GM23338 (cell line): ENCODE results near the gene PARVB. TPM values are rescaled to one million over a fixed set of nuclear protein-coding genes. Genes with fewer than 3 reads are reported as not detected.

ENCODE experiments used
- ATAC-seq: fragments of 200-7000 bp; cut with Tn5 transposase; 3 replicates; pipeline ENCODE4 v1.9.1; 2020
- DNase-seq: peaks from one replicate; pipeline ENCODE4 v3.0.0-alpha.2; 2015; ENCODE audit warnings: low spot score
- H2AFZ ChIP-seq: fragments of 200-600 bp; sonication (generic); 2 replicates; pipeline ENCODE4 v1.8.0; 2016; ENCODE audit warnings: antibody characterized with exemption, mild to moderate bottlenecking, moderate library complexity
- H3F3A ChIP-seq: fragments of 200-600 bp; sonication (generic); replicated peaks from 2 replicates; pipeline ENCODE4 v1.8.0; 2017; ENCODE audit warnings: antibody characterized with exemption, mixed run types, low read depth
- H3K27ac ChIP-seq: fragments of 200-600 bp; sonication (generic); 2 replicates; pipeline ENCODE4 v1.6.1; 2016; ENCODE audit warnings: low read depth
- H3K27me3 ChIP-seq: fragments of 200-600 bp; sonication (generic); 2 replicates; pipeline ENCODE4 v1.8.0; 2016; ENCODE audit warnings: mild to moderate bottlenecking, mixed run types, moderate library complexity; ENCODE audit not compliant: insufficient read depth
- H3K36me3 ChIP-seq: fragments of 200-600 bp; sonication (generic); 2 replicates; pipeline ENCODE4 v1.8.0; 2016; ENCODE audit warnings: mild to moderate bottlenecking; ENCODE audit not compliant: insufficient read depth
- H3K4me1 ChIP-seq: fragments of 200-600 bp; sonication (generic); 2 replicates; pipeline ENCODE4 v1.8.0; 2016; ENCODE audit warnings: mild to moderate bottlenecking, moderate library complexity; ENCODE audit not compliant: insufficient read depth
- H3K4me2 ChIP-seq: fragments of 200-600 bp; sonication (generic); 2 replicates; pipeline ENCODE4 v1.7.1; 2017; ENCODE audit warnings: mixed run types
- H3K4me3 ChIP-seq: fragments of 200-600 bp; sonication (generic); 2 replicates; pipeline ENCODE4 v1.6.1; 2016; ENCODE audit warnings: mixed run types
- H3K79me2 ChIP-seq: fragments of 200-600 bp; sonication (generic); replicated peaks from 2 replicates; pipeline ENCODE4 v1.8.0; 2017; ENCODE audit warnings: mild to moderate bottlenecking; ENCODE audit not compliant: insufficient read depth
- H3K9me2 ChIP-seq: fragments of 200-600 bp; sonication (generic); 2 replicates; pipeline ENCODE4 v1.8.0; 2017; ENCODE audit not compliant: insufficient read depth
- H4K20me1 ChIP-seq: fragments of 200-600 bp; sonication (generic); replicated peaks from 2 replicates; pipeline ENCODE4 v1.8.0; 2017; ENCODE audit warnings: mild to moderate bottlenecking; ENCODE audit not compliant: insufficient read depth
- H3K27ac Mint-ChIP-seq: 2 replicates; pipeline ENCODE4 v1.8.0; 2020; ENCODE audit warnings: inconsistent platforms, mild to moderate bottlenecking, moderate library complexity, mixed read lengths
- H3K27me3 Mint-ChIP-seq: 3 replicates; pipeline ENCODE4 v1.8.0; 2022; ENCODE audit warnings: low read depth, mild to moderate bottlenecking, moderate library complexity, mixed read lengths, inconsistent platforms; ENCODE audit not compliant: insufficient read depth, poor library complexity
- H3K36me3 Mint-ChIP-seq: 3 replicates; pipeline ENCODE4 v1.8.0; 2021; ENCODE audit warnings: low read depth, mild to moderate bottlenecking, inconsistent platforms, moderate library complexity, mixed read lengths
- H3K4me1 Mint-ChIP-seq: 3 replicates; pipeline ENCODE4 v1.8.0; 2020; ENCODE audit warnings: mild to moderate bottlenecking, inconsistent platforms, mixed read lengths
- H3K4me3 Mint-ChIP-seq: 3 replicates; pipeline ENCODE4 v1.8.0; 2021; ENCODE audit warnings: moderate library complexity, mild to moderate bottlenecking, inconsistent platforms, mixed read lengths
- H3K9me3 Mint-ChIP-seq: 3 replicates; pipeline ENCODE4 v1.8.0; 2020; ENCODE audit warnings: moderate library complexity, mild to moderate bottlenecking, inconsistent platforms, mixed read lengths
- CREB1 ChIP-seq: fragments of 250-450 bp; sonication (Bioruptor Pico); IDR thresholded peaks from 2 replicates; pipeline ENCODE4 v1.5.0; 2020; ENCODE audit warnings: low read depth, mild to moderate bottlenecking, moderate library complexity
- EZH2 ChIP-seq: fragments of 200-600 bp; sonication (generic); IDR thresholded peaks from one replicate; pipeline ENCODE4 v1.8.0; 2017; ENCODE audit warnings: antibody characterized with exemption, mild to moderate bottlenecking, low read depth; ENCODE audit not compliant: unreplicated experiment
- EZH2phosphoT487 ChIP-seq: fragments of 200-600 bp; sonication (generic); IDR thresholded peaks from one replicate; pipeline ENCODE4 v1.8.1; 2018; ENCODE audit warnings: antibody characterized with exemption; ENCODE audit not compliant: unreplicated experiment
- JUNB ChIP-seq: IDR thresholded peaks from one replicate; pipeline ENCODE4 v1.6.1; 2016; ENCODE audit warnings: antibody characterized with exemption; ENCODE audit not compliant: unreplicated experiment
- NANOG ChIP-seq: IDR thresholded peaks from 2 replicates; pipeline ENCODE4 v1.6.1; 2016; ENCODE audit warnings: antibody characterized with exemption, borderline replicate concordance
- POLR2AphosphoS5 ChIP-seq: IDR thresholded peaks from 2 replicates; pipeline ENCODE4 v1.6.1; 2016; ENCODE audit warnings: antibody characterized with exemption, low read depth
- STAT1 ChIP-seq: IDR thresholded peaks from one replicate; pipeline ENCODE4 v1.6.1; 2016; ENCODE audit warnings: antibody characterized with exemption; ENCODE audit not compliant: unreplicated experiment
- ZNF114 ChIP-seq: fragments of 250-450 bp; sonication (Bioruptor Pico); IDR thresholded peaks from 2 replicates; pipeline ENCODE4 v1.5.0; 2020; ENCODE audit warnings: mild to moderate bottlenecking, moderate library complexity
- ZNF331 ChIP-seq: fragments of 250-450 bp; sonication (Bioruptor Pico); IDR thresholded peaks from 2 replicates; pipeline ENCODE4 v1.5.0; 2020; ENCODE audit warnings: low read depth, mild to moderate bottlenecking, moderate library complexity
- polyA plus RNA-seq: library from polyadenylated mRNA; unstranded; fragments of >200 nt; fragmentation: Nextera tagmentation; extraction: Ambion mirVana; gene quantifications from 2 replicates; pipeline ENCODE4 v1.2.1, GENCODE V29; 2016
- total RNA-seq: library from RNA; depleted of rRNA; stranded (reverse); fragments of >200 nt; shearing (Covaris generic); gene quantifications from 2 replicates; pipeline ENCODE4 v1.2.3, GENCODE V29; 2014
- TF ChIP-seq, protein P1 (sequence below), 2 experiments: fragments of 200-600 bp in 1 of 2; sonication (generic) in 1 of 2; conservative IDR thresholded peaks; 2 replicates each; pipeline versions ENCODE4 v1.5.1 to v1.6.1; 2016 to 2017; ENCODE audit warnings: antibody characterized with exemption in 2 of 2, low read depth in 2 of 2, mild to moderate bottlenecking in 2 of 2, moderate library complexity in 1 of 2
- TF ChIP-seq, protein P2 (sequence below): IDR thresholded peaks from 2 replicates; pipeline ENCODE4 v1.6.1; 2016; ENCODE audit warnings: antibody characterized with exemption
- TF ChIP-seq, protein P3 (sequence below): fragments of 250-450 bp; sonication (Bioruptor Pico); IDR thresholded peaks from 2 replicates; pipeline ENCODE4 v1.5.0; 2020; ENCODE audit warnings: mild to moderate bottlenecking, moderate library complexity
- TF ChIP-seq, protein P4 (sequence below): IDR thresholded peaks from one replicate; pipeline ENCODE4 v1.6.1; 2018; ENCODE audit warnings: antibody characterized with exemption; ENCODE audit not compliant: unreplicated experiment

Gene PARVB
- total and polyA plus RNA-seq, 2 experiments from 2014 or later: 4.3 to 7.7 TPM

DNA sequence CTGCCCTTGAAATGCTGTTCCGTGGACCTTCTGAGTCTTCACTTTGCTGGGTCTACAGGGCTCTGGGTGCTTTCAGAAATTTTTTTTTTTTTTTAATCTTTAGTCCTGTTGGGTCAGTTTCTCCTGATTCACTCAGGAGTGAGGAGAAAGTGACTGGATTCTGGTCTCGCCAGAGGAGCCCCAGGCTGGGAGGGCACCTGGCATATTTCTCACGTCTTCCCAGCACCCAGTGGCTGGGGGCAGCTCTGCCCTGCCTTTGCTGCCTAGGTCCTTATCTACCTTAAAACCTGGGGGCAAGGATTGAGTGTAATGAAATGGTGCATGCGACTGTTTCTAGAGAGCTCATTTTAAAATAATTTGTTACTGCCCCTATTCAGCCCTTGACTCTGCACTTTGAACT is 45.5 kb upstream of the PARVB start (continued):
- TF ChIP-seq EZH2phosphoT487 (no peak), EZH2 (no peak)

DNA sequence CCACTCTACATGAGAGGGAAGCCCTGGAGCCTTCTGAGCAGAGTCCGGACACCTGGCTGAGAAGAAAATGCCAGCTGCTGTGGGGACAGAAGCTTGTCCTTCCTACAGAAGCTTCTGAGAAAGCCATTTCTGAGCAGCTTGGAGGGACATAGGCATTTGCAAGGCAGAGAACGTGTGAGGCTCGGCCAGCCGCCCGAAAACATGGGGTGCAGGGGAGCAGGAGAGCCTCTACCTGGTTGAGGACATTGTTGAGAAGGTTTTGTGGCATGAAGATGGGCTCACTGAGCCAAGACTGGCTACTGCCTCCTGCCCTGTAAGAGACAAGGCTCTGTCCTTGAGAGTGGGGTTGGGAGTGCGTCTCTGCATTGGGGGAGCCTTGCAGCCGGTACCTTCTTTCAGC is 43.5 kb upstream of the PARVB start:
- Histone ChIP-seq H3K27ac (no peak overlapping the region), H3F3A (no peaks in the 10 kb centered on the region), H3K4me2 (no peak overlapping the region), H3K36me3 (peaks cover 5% of the 10 kb centered on the region), H4K20me1 (no peaks in the 10 kb centered on the region; the same call in 1 of the 2 replicates), H3K4me3 (no peak overlapping the region), H3K9me2 (no peaks in the 10 kb centered on the region), H2AFZ (no peak overlapping the region), H3K27me3 (no peaks in the 10 kb centered on the region), H3K4me1 (no peaks in the 10 kb centered on the region), H3K79me2 (no peaks in the 10 kb centered on the region)
- DNase-seq (no peak), ATAC-seq (no peak)
- Mint-ChIP-seq H3K9me3 (no peaks in the 10 kb centered on the region), H3K27me3 (no peaks in the 10 kb centered on the region), H3K4me1 (no peaks in the 10 kb centered on the region), H3K36me3 (peaks cover 68% of the 10 kb centered on the region), H3K4me3 (no peak overlapping the region), H3K27ac (no peak overlapping the region)
- TF ChIP-seq, protein P1, sequence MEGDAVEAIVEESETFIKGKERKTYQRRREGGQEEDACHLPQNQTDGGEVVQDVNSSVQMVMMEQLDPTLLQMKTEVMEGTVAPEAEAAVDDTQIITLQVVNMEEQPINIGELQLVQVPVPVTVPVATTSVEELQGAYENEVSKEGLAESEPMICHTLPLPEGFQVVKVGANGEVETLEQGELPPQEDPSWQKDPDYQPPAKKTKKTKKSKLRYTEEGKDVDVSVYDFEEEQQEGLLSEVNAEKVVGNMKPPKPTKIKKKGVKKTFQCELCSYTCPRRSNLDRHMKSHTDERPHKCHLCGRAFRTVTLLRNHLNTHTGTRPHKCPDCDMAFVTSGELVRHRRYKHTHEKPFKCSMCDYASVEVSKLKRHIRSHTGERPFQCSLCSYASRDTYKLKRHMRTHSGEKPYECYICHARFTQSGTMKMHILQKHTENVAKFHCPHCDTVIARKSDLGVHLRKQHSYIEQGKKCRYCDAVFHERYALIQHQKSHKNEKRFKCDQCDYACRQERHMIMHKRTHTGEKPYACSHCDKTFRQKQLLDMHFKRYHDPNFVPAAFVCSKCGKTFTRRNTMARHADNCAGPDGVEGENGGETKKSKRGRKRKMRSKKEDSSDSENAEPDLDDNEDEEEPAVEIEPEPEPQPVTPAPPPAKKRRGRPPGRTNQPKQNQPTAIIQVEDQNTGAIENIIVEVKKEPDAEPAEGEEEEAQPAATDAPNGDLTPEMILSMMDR (conservative IDR thresholded peaks at IDR 0.05; ENCODE audit: low read depth in 2 of 2): no peak
- TF ChIP-seq, protein P2, sequence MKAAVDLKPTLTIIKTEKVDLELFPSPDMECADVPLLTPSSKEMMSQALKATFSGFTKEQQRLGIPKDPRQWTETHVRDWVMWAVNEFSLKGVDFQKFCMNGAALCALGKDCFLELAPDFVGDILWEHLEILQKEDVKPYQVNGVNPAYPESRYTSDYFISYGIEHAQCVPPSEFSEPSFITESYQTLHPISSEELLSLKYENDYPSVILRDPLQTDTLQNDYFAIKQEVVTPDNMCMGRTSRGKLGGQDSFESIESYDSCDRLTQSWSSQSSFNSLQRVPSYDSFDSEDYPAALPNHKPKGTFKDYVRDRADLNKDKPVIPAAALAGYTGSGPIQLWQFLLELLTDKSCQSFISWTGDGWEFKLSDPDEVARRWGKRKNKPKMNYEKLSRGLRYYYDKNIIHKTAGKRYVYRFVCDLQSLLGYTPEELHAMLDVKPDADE: no peak
- TF ChIP-seq, protein P3, sequence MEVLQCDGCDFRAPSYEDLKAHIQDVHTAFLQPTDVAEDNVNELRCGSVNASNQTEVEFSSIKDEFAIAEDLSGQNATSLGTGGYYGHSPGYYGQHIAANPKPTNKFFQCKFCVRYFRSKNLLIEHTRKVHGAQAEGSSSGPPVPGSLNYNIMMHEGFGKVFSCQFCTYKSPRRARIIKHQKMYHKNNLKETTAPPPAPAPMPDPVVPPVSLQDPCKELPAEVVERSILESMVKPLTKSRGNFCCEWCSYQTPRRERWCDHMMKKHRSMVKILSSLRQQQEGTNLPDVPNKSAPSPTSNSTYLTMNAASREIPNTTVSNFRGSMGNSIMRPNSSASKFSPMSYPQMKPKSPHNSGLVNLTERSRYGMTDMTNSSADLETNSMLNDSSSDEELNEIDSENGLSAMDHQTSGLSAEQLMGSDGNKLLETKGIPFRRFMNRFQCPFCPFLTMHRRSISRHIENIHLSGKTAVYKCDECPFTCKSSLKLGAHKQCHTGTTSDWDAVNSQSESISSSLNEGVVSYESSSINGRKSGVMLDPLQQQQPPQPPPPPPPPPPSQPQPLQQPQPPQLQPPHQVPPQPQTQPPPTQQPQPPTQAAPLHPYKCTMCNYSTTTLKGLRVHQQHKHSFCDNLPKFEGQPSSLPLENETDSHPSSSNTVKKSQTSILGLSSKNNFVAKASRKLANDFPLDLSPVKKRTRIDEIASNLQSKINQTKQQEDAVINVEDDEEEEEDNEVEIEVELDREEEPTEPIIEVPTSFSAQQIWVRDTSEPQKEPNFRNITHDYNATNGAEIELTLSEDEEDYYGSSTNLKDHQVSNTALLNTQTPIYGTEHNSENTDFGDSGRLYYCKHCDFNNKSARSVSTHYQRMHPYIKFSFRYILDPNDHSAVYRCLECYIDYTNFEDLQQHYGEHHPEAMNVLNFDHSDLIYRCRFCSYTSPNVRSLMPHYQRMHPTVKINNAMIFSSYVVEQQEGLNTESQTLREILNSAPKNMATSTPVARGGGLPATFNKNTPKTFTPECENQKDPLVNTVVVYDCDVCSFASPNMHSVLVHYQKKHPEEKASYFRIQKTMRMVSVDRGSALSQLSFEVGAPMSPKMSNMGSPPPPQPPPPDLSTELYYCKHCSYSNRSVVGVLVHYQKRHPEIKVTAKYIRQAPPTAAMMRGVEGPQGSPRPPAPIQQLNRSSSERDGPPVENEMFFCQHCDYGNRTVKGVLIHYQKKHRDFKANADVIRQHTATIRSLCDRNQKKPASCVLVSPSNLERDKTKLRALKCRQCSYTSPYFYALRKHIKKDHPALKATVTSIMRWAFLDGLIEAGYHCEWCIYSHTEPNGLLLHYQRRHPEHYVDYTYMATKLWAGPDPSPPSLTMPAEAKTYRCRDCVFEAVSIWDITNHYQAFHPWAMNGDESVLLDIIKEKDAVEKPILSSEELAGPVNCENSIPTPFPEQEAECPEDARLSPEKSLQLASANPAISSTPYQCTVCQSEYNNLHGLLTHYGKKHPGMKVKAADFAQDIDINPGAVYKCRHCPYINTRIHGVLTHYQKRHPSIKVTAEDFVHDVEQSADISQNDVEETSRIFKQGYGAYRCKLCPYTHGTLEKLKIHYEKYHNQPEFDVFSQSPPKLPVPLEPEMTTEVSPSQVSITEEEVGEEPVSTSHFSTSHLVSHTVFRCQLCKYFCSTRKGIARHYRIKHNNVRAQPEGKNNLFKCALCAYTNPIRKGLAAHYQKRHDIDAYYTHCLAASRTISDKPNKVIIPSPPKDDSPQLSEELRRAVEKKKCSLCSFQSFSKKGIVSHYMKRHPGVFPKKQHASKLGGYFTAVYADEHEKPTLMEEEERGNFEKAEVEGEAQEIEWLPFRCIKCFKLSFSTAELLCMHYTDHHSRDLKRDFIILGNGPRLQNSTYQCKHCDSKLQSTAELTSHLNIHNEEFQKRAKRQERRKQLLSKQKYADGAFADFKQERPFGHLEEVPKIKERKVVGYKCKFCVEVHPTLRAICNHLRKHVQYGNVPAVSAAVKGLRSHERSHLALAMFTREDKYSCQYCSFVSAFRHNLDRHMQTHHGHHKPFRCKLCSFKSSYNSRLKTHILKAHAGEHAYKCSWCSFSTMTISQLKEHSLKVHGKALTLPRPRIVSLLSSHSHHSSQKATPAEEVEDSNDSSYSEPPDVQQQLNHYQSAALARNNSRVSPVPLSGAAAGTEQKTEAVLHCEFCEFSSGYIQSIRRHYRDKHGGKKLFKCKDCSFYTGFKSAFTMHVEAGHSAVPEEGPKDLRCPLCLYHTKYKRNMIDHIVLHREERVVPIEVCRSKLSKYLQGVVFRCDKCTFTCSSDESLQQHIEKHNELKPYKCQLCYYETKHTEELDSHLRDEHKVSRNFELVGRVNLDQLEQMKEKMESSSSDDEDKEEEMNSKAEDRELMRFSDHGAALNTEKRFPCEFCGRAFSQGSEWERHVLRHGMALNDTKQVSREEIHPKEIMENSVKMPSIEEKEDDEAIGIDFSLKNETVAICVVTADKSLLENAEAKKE: no peak
- TF ChIP-seq EZH2phosphoT487 (no peak), POLR2AphosphoS5 (no peak), NANOG (no peak), CREB1 (no peak), ZNF114 (CRISPR knock-in tag) (no peak), EZH2 (no peak), STAT1 (no peak), ZNF331 (CRISPR knock-in tag) (no peak), JUNB (no peak)
- TF ChIP-seq, protein P4, sequence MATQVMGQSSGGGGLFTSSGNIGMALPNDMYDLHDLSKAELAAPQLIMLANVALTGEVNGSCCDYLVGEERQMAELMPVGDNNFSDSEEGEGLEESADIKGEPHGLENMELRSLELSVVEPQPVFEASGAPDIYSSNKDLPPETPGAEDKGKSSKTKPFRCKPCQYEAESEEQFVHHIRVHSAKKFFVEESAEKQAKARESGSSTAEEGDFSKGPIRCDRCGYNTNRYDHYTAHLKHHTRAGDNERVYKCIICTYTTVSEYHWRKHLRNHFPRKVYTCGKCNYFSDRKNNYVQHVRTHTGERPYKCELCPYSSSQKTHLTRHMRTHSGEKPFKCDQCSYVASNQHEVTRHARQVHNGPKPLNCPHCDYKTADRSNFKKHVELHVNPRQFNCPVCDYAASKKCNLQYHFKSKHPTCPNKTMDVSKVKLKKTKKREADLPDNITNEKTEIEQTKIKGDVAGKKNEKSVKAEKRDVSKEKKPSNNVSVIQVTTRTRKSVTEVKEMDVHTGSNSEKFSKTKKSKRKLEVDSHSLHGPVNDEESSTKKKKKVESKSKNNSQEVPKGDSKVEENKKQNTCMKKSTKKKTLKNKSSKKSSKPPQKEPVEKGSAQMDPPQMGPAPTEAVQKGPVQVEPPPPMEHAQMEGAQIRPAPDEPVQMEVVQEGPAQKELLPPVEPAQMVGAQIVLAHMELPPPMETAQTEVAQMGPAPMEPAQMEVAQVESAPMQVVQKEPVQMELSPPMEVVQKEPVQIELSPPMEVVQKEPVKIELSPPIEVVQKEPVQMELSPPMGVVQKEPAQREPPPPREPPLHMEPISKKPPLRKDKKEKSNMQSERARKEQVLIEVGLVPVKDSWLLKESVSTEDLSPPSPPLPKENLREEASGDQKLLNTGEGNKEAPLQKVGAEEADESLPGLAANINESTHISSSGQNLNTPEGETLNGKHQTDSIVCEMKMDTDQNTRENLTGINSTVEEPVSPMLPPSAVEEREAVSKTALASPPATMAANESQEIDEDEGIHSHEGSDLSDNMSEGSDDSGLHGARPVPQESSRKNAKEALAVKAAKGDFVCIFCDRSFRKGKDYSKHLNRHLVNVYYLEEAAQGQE: no peak
